ENCODE data around the gene PEX5L. TPM values are rescaled to one million over a fixed set of nuclear protein-coding genes. Genes with fewer than 3 reads are reported as not detected.

The PEX5L gene
- total RNA-seq, 1 experiment from 2014 or later, result 0.60 TPM

- Histone ChIP-seq H3K9me3 (ENCODE audit: low read length) (no peaks in the 10 kb centered on the region), H3K4me1 (ENCODE audit: low read length) (no peaks in the 10 kb centered on the region), H3K9me2 (replicated peaks; ENCODE audit: insufficient read depth, low read length) (no peaks in the 10 kb centered on the region), H3K79me2 (ENCODE audit: low read length) (no peaks in the 10 kb centered on the region), H3K27me3 (ENCODE audit: low read length) (no peaks in the 10 kb centered on the region), H3K4me3 (ENCODE audit: low read length) (no peak overlapping the region), H3K36me3 (ENCODE audit: insufficient read depth, low read length) (no peaks in the 10 kb centered on the region), H3K27ac (ENCODE audit: low read length) (no peak overlapping the region), H3K4me2 (ENCODE audit: low read depth, low read length, poor library complexity, severe bottlenecking) (no peak overlapping the region), H3K9ac (ENCODE audit: low read length) (no peak overlapping the region), H2AFZ (ENCODE audit: low read length) (no peak overlapping the region), H4K20me1 (ENCODE audit: insufficient read depth, low read depth, low read length) (no peaks in the 10 kb centered on the region)
- DNase-seq, result no peak
Observed at GRCh38 chr3:179819379-179819778, 217.4 kb downstream of the PEX5L start.

GRCh38 chr3:179812096-179812382 lies 224.7 kb downstream of the PEX5L start:
- Histone ChIP-seq H3K4me1 (ENCODE audit: low read length) (peaks cover 11% of the 10 kb centered on the region), H4K20me1 (ENCODE audit: insufficient read depth, low read depth, low read length) (no peaks in the 10 kb centered on the region), H3K4me2 (ENCODE audit: low read depth, low read length, poor library complexity, severe bottlenecking) (peak overlapping the region; percentile 17), H3K79me2 (ENCODE audit: low read length) (no peaks in the 10 kb centered on the region), H3K9me2 (replicated peaks; ENCODE audit: insufficient read depth, low read length) (no peaks in the 10 kb centered on the region), H3K9me3 (ENCODE audit: low read length) (no peaks in the 10 kb centered on the region), H3K36me3 (ENCODE audit: insufficient read depth, low read length) (no peaks in the 10 kb centered on the region), H3K9ac (ENCODE audit: low read length) (no peak overlapping the region), H3K4me3 (ENCODE audit: low read length) (no peak overlapping the region), H3K27me3 (ENCODE audit: low read length) (no peaks in the 10 kb centered on the region), H2AFZ (ENCODE audit: low read length) (no peak overlapping the region), H3K27ac (ENCODE audit: low read length) (no peak overlapping the region)
- no peak for DNase-seq

GRCh38 chr3:179811321-179812095 lies 225.2 kb downstream of the PEX5L start:
- H3K36me3 ChIP-seq (ENCODE audit: insufficient read depth, low read length), result no peaks in the 10 kb centered on the region
- H4K20me1 ChIP-seq (ENCODE audit: insufficient read depth, low read depth, low read length), result no peaks in the 10 kb centered on the region
- no peak overlapping the region for H3K4me3 ChIP-seq (ENCODE audit: low read length)
- peak overlapping the region; percentile 44; the same call in 1 of the 2 replicates for H3K9ac ChIP-seq (ENCODE audit: low read length)
- H3K9me3 ChIP-seq (ENCODE audit: low read length), result no peaks in the 10 kb centered on the region
- no peaks in the 10 kb centered on the region for H3K27me3 ChIP-seq (ENCODE audit: low read length)
- no peaks in the 10 kb centered on the region for H3K9me2 ChIP-seq (replicated peaks; ENCODE audit: insufficient read depth, low read length)
- H3K27ac ChIP-seq (ENCODE audit: low read length), result no peak overlapping the region
- peaks cover 11% of the 10 kb centered on the region for H3K4me1 ChIP-seq (ENCODE audit: low read length)
- peak overlapping the region; percentile 95 for H2AFZ ChIP-seq (ENCODE audit: low read length)
- H3K79me2 ChIP-seq (ENCODE audit: low read length), result no peaks in the 10 kb centered on the region
- H3K4me2 ChIP-seq (ENCODE audit: low read depth, low read length, poor library complexity, severe bottlenecking), result peak overlapping the region; percentile 17
- DNase-seq, result peak; percentile 89

GRCh38 chr3:179809639-179810038 lies 227.1 kb downstream of the PEX5L start:
- no peaks in the 10 kb centered on the region for H4K20me1 ChIP-seq (ENCODE audit: insufficient read depth, low read depth, low read length)
- peaks cover 11% of the 10 kb centered on the region for H3K4me1 ChIP-seq (ENCODE audit: low read length)
- no peak overlapping the region for H3K4me3 ChIP-seq (ENCODE audit: low read length)
- no peak for DNase-seq
- no peak overlapping the region for H3K27ac ChIP-seq (ENCODE audit: low read length)
- no peaks in the 10 kb centered on the region for H3K9me2 ChIP-seq (replicated peaks; ENCODE audit: insufficient read depth, low read length)
- no peaks in the 10 kb centered on the region for H3K27me3 ChIP-seq (ENCODE audit: low read length)
- no peak overlapping the region for H2AFZ ChIP-seq (ENCODE audit: low read length)
- no peak overlapping the region for H3K9ac ChIP-seq (ENCODE audit: low read length)
- no peak overlapping the region for H3K4me2 ChIP-seq (ENCODE audit: low read depth, low read length, poor library complexity, severe bottlenecking)
- no peaks in the 10 kb centered on the region for H3K79me2 ChIP-seq (ENCODE audit: low read length)
- no peaks in the 10 kb centered on the region for H3K36me3 ChIP-seq (ENCODE audit: insufficient read depth, low read length)
- H3K9me3 ChIP-seq (ENCODE audit: low read length), result no peaks in the 10 kb centered on the region

GRCh38 chr3:179807588-179807987 lies 229.1 kb downstream of the PEX5L start:
- no peaks in the 10 kb centered on the region for H3K27me3 ChIP-seq (ENCODE audit: low read length)
- H3K9me3 ChIP-seq (ENCODE audit: low read length), result no peaks in the 10 kb centered on the region
- no peak overlapping the region for H3K4me3 ChIP-seq (ENCODE audit: low read length)
- no peak overlapping the region for H3K9ac ChIP-seq (ENCODE audit: low read length)
- no peak overlapping the region for H2AFZ ChIP-seq (ENCODE audit: low read length)
- H3K36me3 ChIP-seq (ENCODE audit: insufficient read depth, low read length), result no peaks in the 10 kb centered on the region
- H3K4me1 ChIP-seq (ENCODE audit: low read length), result peaks cover 24% of the 10 kb centered on the region
- no peak overlapping the region for H3K4me2 ChIP-seq (ENCODE audit: low read depth, low read length, poor library complexity, severe bottlenecking)
- H3K27ac ChIP-seq (ENCODE audit: low read length), result no peak overlapping the region
- H3K9me2 ChIP-seq (replicated peaks; ENCODE audit: insufficient read depth, low read length), result no peaks in the 10 kb centered on the region
- no peaks in the 10 kb centered on the region for H4K20me1 ChIP-seq (ENCODE audit: insufficient read depth, low read depth, low read length)
- no peak for DNase-seq
- no peaks in the 10 kb centered on the region for H3K79me2 ChIP-seq (ENCODE audit: low read length)

GRCh38 chr3:179806177-179806576 lies 230.6 kb downstream of the PEX5L start:
- Histone ChIP-seq H3K9me2 (replicated peaks; ENCODE audit: insufficient read depth, low read length) (no peaks in the 10 kb centered on the region), H3K9me3 (ENCODE audit: low read length) (no peaks in the 10 kb centered on the region), H3K36me3 (ENCODE audit: insufficient read depth, low read length) (no peaks in the 10 kb centered on the region), H3K27me3 (ENCODE audit: low read length) (no peaks in the 10 kb centered on the region), H3K4me2 (ENCODE audit: low read depth, low read length, poor library complexity, severe bottlenecking) (no peak overlapping the region), H3K4me1 (ENCODE audit: low read length) (peaks cover 16% of the 10 kb centered on the region), H3K9ac (ENCODE audit: low read length) (no peak overlapping the region), H2AFZ (ENCODE audit: low read length) (no peak overlapping the region), H3K79me2 (ENCODE audit: low read length) (no peaks in the 10 kb centered on the region), H3K4me3 (ENCODE audit: low read length) (no peak overlapping the region), H3K27ac (ENCODE audit: low read length) (no peak overlapping the region), H4K20me1 (ENCODE audit: insufficient read depth, low read depth, low read length) (no peaks in the 10 kb centered on the region)
- DNase-seq, result no peak

GRCh38 chr3:179801856-179802255 lies 234.9 kb downstream of the PEX5L start:
- Histone ChIP-seq H3K9me3 (ENCODE audit: low read length) (no peaks in the 10 kb centered on the region), H3K4me3 (ENCODE audit: low read length) (no peak overlapping the region), H2AFZ (ENCODE audit: low read length) (no peak overlapping the region), H3K4me2 (ENCODE audit: low read depth, low read length, poor library complexity, severe bottlenecking) (no peak overlapping the region), H3K4me1 (ENCODE audit: low read length) (peaks cover 14% of the 10 kb centered on the region), H3K79me2 (ENCODE audit: low read length) (no peaks in the 10 kb centered on the region), H3K9me2 (replicated peaks; ENCODE audit: insufficient read depth, low read length) (no peaks in the 10 kb centered on the region), H4K20me1 (ENCODE audit: insufficient read depth, low read depth, low read length) (no peaks in the 10 kb centered on the region), H3K27ac (ENCODE audit: low read length) (no peak overlapping the region), H3K36me3 (ENCODE audit: insufficient read depth, low read length) (no peaks in the 10 kb centered on the region), H3K9ac (ENCODE audit: low read length) (no peak overlapping the region), H3K27me3 (ENCODE audit: low read length) (no peaks in the 10 kb centered on the region)
- DNase-seq, result no peak

- Histone ChIP-seq H3K4me3 (ENCODE audit: low read length) (no peak overlapping the region), H3K4me1 (ENCODE audit: low read length) (peaks cover 14% of the 10 kb centered on the region), H3K9me3 (ENCODE audit: low read length) (no peaks in the 10 kb centered on the region), H3K9me2 (replicated peaks; ENCODE audit: insufficient read depth, low read length) (no peaks in the 10 kb centered on the region), H3K9ac (ENCODE audit: low read length) (no peak overlapping the region), H3K27me3 (ENCODE audit: low read length) (no peaks in the 10 kb centered on the region), H2AFZ (ENCODE audit: low read length) (no peak overlapping the region), H3K79me2 (ENCODE audit: low read length) (no peaks in the 10 kb centered on the region), H3K27ac (ENCODE audit: low read length) (no peak overlapping the region), H3K36me3 (ENCODE audit: insufficient read depth, low read length) (no peaks in the 10 kb centered on the region), H3K4me2 (ENCODE audit: low read depth, low read length, poor library complexity, severe bottlenecking) (no peak overlapping the region), H4K20me1 (ENCODE audit: insufficient read depth, low read depth, low read length) (no peaks in the 10 kb centered on the region)
- DNase-seq, result no peak
Observed at GRCh38 chr3:179801263-179801662, 235.5 kb downstream of the PEX5L start.
